ENCODE data around the gene WAS. TPM values are rescaled to one million over a fixed set of nuclear protein-coding genes. Genes with fewer than 3 reads are reported as not detected.
A peak's percentile ranks its signal among the peaks of the same experiment; 100 is the strongest.

WAS gene
- total RNA-seq: 25.3 TPM
- long read RNA-seq, transcript WAS-201 (12 exons, 1,849 nt): major isoform, 8 of 12 reads
- long read RNA-seq, partial matches to known transcripts: 2 of 12 reads
- long read RNA-seq, other reads (novel, unspliced or antisense): 2 of 12 reads

GRCh38 chrX:48683411-48683982 is at the start of gene WAS:
Gene WAS, plus strand, starts transcription at chrX:48683799. Its CDS starts 55 bp downstream, at chrX:48683854.
- peak within 1 kb of the TSS; percentile 39 for H3K4me3 ChIP-seq
- H3K4me1 ChIP-seq: no peaks in the 10 kb centered on the region
- DNase-seq (peak; percentile 64), ATAC-seq (peak; percentile 90)
- H3K9me3 ChIP-seq: no peaks in the 10 kb centered on the region
- peak within 1 kb of the TSS; percentile 70 for H3K27ac ChIP-seq
- intact Hi-C loops (cut with DNase I): no loop called here
- no peaks in the 10 kb centered on the region for H3K27me3 ChIP-seq
- no peak for TF ChIP-seq CTCF (IDR thresholded peaks at IDR 0.05)
- no peaks in the 10 kb centered on the region for H3K36me3 ChIP-seq

- ATAC-seq: no peak
- Histone ChIP-seq H3K27me3 (no peaks in the 10 kb centered on the region), H3K9me3 (no peaks in the 10 kb centered on the region), H3K4me1 (peaks cover 6% of the 10 kb centered on the region), H3K27ac (no peak overlapping the region), H3K4me3 (no peak overlapping the region), H3K36me3 (no peaks in the 10 kb centered on the region)
- no peak for TF ChIP-seq CTCF (IDR thresholded peaks at IDR 0.05)
- no peak for DNase-seq
- intact Hi-C loops (cut with DNase I): no loop called here
These were observed 47.3 kb upstream of the WAS start for GRCh38 chrX:48636301-48636700.

GRCh38 chrX:48636776-48637175 is 46.8 kb upstream of the WAS start:
- ATAC-seq (no peak), DNase-seq (no peak)
- intact Hi-C loops (cut with DNase I): no loop called here
- Histone ChIP-seq H3K27ac (no peak overlapping the region), H3K4me3 (no peak overlapping the region), H3K9me3 (no peaks in the 10 kb centered on the region), H3K4me1 (peaks cover 2% of the 10 kb centered on the region), H3K27me3 (no peaks in the 10 kb centered on the region), H3K36me3 (no peaks in the 10 kb centered on the region)
- no peak for TF ChIP-seq CTCF (IDR thresholded peaks at IDR 0.05)

- H3K27ac ChIP-seq: no peak overlapping the region
- intact Hi-C loops (cut with DNase I): no loop called here
- H3K27me3 ChIP-seq: no peaks in the 10 kb centered on the region
- no peaks in the 10 kb centered on the region for H3K9me3 ChIP-seq
- H3K4me3 ChIP-seq: no peak overlapping the region
- no peaks in the 10 kb centered on the region for H3K4me1 ChIP-seq
- ATAC-seq: no peak
- no peak for DNase-seq
- no peak for TF ChIP-seq CTCF (IDR thresholded peaks at IDR 0.05)
- H3K36me3 ChIP-seq: no peaks in the 10 kb centered on the region
These were observed 37.9 kb upstream of the WAS start for GRCh38 chrX:48645669-48646068.

- no peak for DNase-seq
These were observed 35.3 kb upstream of the WAS start for GRCh38 chrX:48648336-48648751.

More at GRCh38 chrX:48648336-48648751, 35.3 kb upstream of the WAS start:
- no peaks in the 10 kb centered on the region for H3K27me3 ChIP-seq
- H3K36me3 ChIP-seq: no peaks in the 10 kb centered on the region
- no peaks in the 10 kb centered on the region for H3K4me1 ChIP-seq
- H3K4me3 ChIP-seq: no peak overlapping the region
- peak; percentile 36 for TF ChIP-seq CTCF (IDR thresholded peaks at IDR 0.05)
- no peaks in the 10 kb centered on the region for H3K9me3 ChIP-seq
- intact Hi-C loops (cut with DNase I): no loop called here
- H3K27ac ChIP-seq: no peak overlapping the region
- ATAC-seq: peak; percentile 70
